Measurements from ENCODE around the gene TBX4.

The TBX4 gene

DNA sequence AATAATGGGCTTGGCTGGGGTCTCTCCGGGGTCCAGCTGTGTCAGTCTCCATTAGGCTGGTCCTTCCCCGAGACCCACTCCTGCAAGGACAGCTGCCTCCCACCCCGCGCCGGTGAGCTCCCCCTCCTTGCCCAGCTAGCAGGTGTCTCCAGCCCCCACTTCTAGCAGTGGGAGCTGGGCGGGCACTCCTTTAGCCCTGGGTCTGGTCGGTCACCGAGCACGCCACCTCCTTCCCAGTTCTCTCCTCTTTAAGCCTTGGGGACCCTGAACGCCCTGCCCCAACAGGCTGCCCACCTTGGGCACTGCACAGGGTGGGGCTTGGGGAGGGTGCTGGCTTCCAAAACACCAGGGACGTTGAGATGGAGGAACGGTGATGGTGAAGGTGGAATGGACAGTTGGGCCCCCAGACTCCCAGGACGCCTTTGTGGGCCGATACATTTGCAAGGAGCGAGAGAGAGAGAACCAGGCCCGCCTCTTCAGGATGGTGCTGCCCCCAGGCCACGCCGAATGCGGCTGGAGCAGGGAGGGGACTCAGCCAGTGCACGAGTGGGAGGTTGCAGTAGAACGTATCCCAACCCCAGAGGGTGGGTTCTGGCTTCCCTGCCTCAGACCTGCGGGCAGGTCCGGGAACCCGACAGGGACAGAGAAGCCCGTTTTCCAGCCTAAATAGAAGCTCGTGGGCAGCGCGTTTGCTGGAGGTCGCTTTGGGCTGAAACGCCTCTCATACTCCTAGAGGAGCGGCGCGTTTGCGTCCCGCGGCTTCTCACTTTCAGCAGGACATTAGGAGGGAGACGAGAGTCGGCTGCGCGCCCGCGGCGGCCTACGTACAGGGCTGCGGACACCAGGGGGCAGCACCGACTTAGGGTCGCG, 41.8 kb upstream of the TBX4 start:
- H3K4me3 ChIP-seq (ENCODE audit: control insufficient read depth, low read depth, low read length) = peak overlapping the region; percentile 61
- TF ChIP-seq CTCF (IDR thresholded peaks at IDR 0.05; ENCODE audit: control insufficient read depth, insufficient read depth, low read depth, low read length, missing control alignments) = peak; percentile 56
- DNase-seq (ENCODE audit: low read depth) = no peak

DNA sequence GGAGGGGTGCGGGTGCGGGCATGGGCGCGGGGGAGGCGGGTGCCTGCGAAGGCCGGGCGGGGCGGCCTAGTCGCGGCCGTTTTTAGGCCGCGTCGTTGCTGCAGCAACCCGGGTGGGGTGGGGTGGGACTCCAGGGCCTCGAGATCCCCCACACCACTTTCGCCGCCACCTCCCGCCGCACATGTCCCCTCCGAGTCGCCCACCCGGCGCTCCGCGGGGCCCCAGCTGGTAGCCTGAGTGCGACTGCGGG, 41.3 kb upstream of the TBX4 start:
- no peak for DNase-seq (ENCODE audit: low read depth)
- H3K4me3 ChIP-seq (ENCODE audit: control insufficient read depth, low read depth, low read length) = peak overlapping the region; percentile 61
- TF ChIP-seq CTCF (IDR thresholded peaks at IDR 0.05; ENCODE audit: control insufficient read depth, insufficient read depth, low read depth, low read length, missing control alignments) = no peak

GRCh38 chr17:61411261-61412142, 40.7 kb upstream of the TBX4 start:
- DNase-seq (ENCODE audit: low read depth) = no peak
- TF ChIP-seq CTCF (IDR thresholded peaks at IDR 0.05; ENCODE audit: control insufficient read depth, insufficient read depth, low read depth, low read length, missing control alignments) = peak; percentile 36
- peak overlapping the region; percentile 61 for H3K4me3 ChIP-seq (ENCODE audit: control insufficient read depth, low read depth, low read length)

DNA sequence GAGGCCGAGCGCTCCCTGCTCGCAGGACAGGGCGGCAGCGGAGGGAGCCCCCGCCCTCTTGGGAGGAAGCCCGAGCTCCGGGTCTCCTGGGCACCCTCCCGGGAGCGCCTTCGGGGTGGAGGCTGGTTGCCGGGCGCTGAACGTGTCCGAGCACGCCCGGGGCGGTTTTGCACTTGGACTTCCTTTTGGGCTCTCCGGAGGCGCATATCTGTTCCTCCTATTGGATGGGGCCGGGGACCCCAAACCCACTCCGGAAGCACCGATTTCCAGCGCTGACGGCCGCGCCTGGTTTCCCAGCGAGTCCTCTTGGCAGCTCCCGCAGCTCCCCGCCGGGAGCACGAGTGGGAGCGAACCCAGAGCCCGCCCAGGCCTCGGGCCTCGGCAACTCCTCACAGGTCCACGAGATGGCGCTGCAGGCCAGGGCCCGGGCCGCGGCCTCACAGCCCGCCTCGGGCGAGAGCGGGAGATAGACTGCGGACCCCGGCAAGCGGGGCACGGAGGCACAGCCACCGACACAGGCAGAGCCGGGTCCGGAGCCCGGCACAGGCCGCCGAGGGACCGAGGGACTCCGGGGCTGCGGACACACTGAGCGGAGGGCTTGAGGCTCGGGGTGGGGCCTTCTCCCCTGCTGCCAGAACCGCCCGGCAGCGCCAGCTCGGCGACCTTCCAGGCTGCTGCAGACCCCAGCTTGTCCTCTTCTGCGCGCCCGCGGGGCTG, 39.9 kb upstream of the TBX4 start:
- DNase-seq (ENCODE audit: low read depth) = no peak
- peak overlapping the region; percentile 61 for H3K4me3 ChIP-seq (ENCODE audit: control insufficient read depth, low read depth, low read length)
- TF ChIP-seq CTCF (IDR thresholded peaks at IDR 0.05; ENCODE audit: control insufficient read depth, insufficient read depth, low read depth, low read length, missing control alignments) = peak; percentile 87

- H3K4me3 ChIP-seq (ENCODE audit: control insufficient read depth, low read depth, low read length) = peak overlapping the region; percentile 61
- DNase-seq (ENCODE audit: low read depth) = no peak
- no peak for TF ChIP-seq CTCF (IDR thresholded peaks at IDR 0.05; ENCODE audit: control insufficient read depth, insufficient read depth, low read depth, low read length, missing control alignments)
Observed at GRCh38 chr17:61412860-61413660, 39.2 kb upstream of the TBX4 start.

GRCh38 chr17:61413661-61414126, 38.5 kb upstream of the TBX4 start:
- no peak for DNase-seq (ENCODE audit: low read depth)
- no peak overlapping the region for H3K4me3 ChIP-seq (ENCODE audit: control insufficient read depth, low read depth, low read length)
- no peak for TF ChIP-seq CTCF (IDR thresholded peaks at IDR 0.05; ENCODE audit: control insufficient read depth, insufficient read depth, low read depth, low read length, missing control alignments)

All from AG09309 (cell line).